Activated CD4-positive, alpha-beta T cell treated with anti-CD3 and anti-CD28 coated beads for 36 hours (primary cell): ENCODE results near the gene INPP5A. TPM values are rescaled to one million over a fixed set of nuclear protein-coding genes. Genes with fewer than 3 reads are reported as not detected.

Experiments used
- ATAC-seq: fragments of 200-7000 bp; cut with Tn5 transposase; one replicate; pipeline ENCODE4 v1.10.0; 2021; ENCODE audit warnings: mild to moderate bottlenecking, moderate library complexity
- CTCF ChIA-PET: fragments of 350-600 bp; sonication (Branson Sonifier 250); formaldehyde crosslinking; loops from one replicate; lab custom pipeline; 2021; ENCODE audit warnings: antibody characterized with exemption; lab: Charles Lee
- POLR2A ChIA-PET: fragments of 350-600 bp; sonication (Branson Sonifier 250); formaldehyde crosslinking; loops from one replicate; lab custom pipeline; 2021; ENCODE audit warnings: antibody characterized with exemption, inconsistent platforms; lab: Charles Lee
- DNase-seq: peaks from one replicate; pipeline ENCODE4 v3.0.0-alpha.2; 2020
- H3K27ac Mint-ChIP-seq: one replicate; pipeline ENCODE4 v1.8.0; 2021; ENCODE audit warnings: mixed read lengths
- H3K27me3 Mint-ChIP-seq: one replicate; pipeline ENCODE4 v1.8.0; 2021; ENCODE audit warnings: mixed read lengths
- H3K36me3 Mint-ChIP-seq: one replicate; pipeline ENCODE4 v1.8.0; 2021; ENCODE audit warnings: low read depth, mixed read lengths
- H3K4me1 Mint-ChIP-seq: one replicate; pipeline ENCODE4 v1.8.0; 2021; ENCODE audit warnings: mixed read lengths
- H3K4me3 Mint-ChIP-seq: one replicate; pipeline ENCODE4 v1.8.0; 2021; ENCODE audit warnings: mild to moderate bottlenecking, moderate library complexity, mixed read lengths
- H3K9me3 Mint-ChIP-seq: one replicate; pipeline ENCODE4 v1.8.0; 2021; ENCODE audit warnings: low read depth, mixed read lengths
- intact Hi-C, 2 experiments: fragments of 100-400 bp; cut with DNase I in 1 of 2; cut with micrococcal nuclease in 1 of 2; formaldehyde crosslinking; loops; one replicate each; pipeline versions ENCODE4 v1.14.2 to v1.15.1; 2022 to 2024; cut with DNase I, micrococcal nuclease
- total RNA-seq, 2 experiments: library from RNA; stranded (reverse); gene quantifications; one replicate each; pipeline ENCODE4 v1.2.3, GENCODE V29; 2021

INPP5A gene
- total RNA-seq, 2 experiments from 2014 or later, result 8.1 to 9.3 TPM

GRCh38 chr10:132541129-132541528 is 3.5 kb downstream of the INPP5A start:
- no peaks in the 10 kb centered on the region for H3K27me3 Mint-ChIP-seq
- DNase-seq (no peak), ATAC-seq (no peak)
- peak overlapping the region; percentile 87 for H3K4me3 Mint-ChIP-seq
- H3K27ac Mint-ChIP-seq, result peak overlapping the region; percentile 91
- intact Hi-C loops, result loop anchor here (2.0 to 10.0 kb wide), 3 partner anchors 32 to 424 kb away; no protein-coding TSS in a partner anchor
- ChIA-PET CTCF (interaction anchor here (0.7 to 1.3 kb wide), 2 partner anchors 10 to 23 kb away, joined by 3 read pairs; no protein-coding TSS in a partner anchor), POLR2A (interaction anchor here (0.5 kb wide), 1 partner anchor 21 kb away, joined by 3 read pairs; no protein-coding TSS in a partner anchor)
- peaks cover 4% of the 10 kb centered on the region for H3K36me3 Mint-ChIP-seq
- H3K9me3 Mint-ChIP-seq, result no peaks in the 10 kb centered on the region
- peaks cover 71% of the 10 kb centered on the region for H3K4me1 Mint-ChIP-seq

GRCh38 chr10:132541601-132542011 is 4.0 kb downstream of the INPP5A start:
- peak; percentile 62 for DNase-seq
- H3K27me3 Mint-ChIP-seq, result no peaks in the 10 kb centered on the region
- ATAC-seq, result no peak
- ChIA-PET CTCF (interaction anchor here (0.8 kb wide), 1 partner anchor 46 kb away, joined by 3 read pairs; no protein-coding TSS in a partner anchor), POLR2A (no interaction called here)
- no peaks in the 10 kb centered on the region for H3K9me3 Mint-ChIP-seq
- H3K4me3 Mint-ChIP-seq, result peak overlapping the region; percentile 60
- peaks cover 73% of the 10 kb centered on the region for H3K4me1 Mint-ChIP-seq
- peak overlapping the region; percentile 91 for H3K27ac Mint-ChIP-seq
- peaks cover 4% of the 10 kb centered on the region for H3K36me3 Mint-ChIP-seq
- intact Hi-C loops, result loop anchor here (2.0 to 10.0 kb wide), 3 partner anchors 31 to 423 kb away; no protein-coding TSS in a partner anchor

- H3K27ac Mint-ChIP-seq, result no peak overlapping the region
- H3K36me3 Mint-ChIP-seq, result peaks cover 4% of the 10 kb centered on the region
- CTCF ChIA-PET, result interaction anchor here (0.8 kb wide), 1 partner anchor 46 kb away, joined by 3 read pairs; no protein-coding TSS in a partner anchor
- no peaks in the 10 kb centered on the region for H3K9me3 Mint-ChIP-seq
- peak; percentile 8 for DNase-seq
- peaks cover 79% of the 10 kb centered on the region for H3K4me1 Mint-ChIP-seq
- POLR2A ChIA-PET, result no interaction called here
- H3K4me3 Mint-ChIP-seq, result no peak overlapping the region
- intact Hi-C loops, result loop anchor here (5.0 to 10.0 kb wide), 2 partner anchors 95 to 423 kb away; no protein-coding TSS in a partner anchor
- H3K27me3 Mint-ChIP-seq, result no peaks in the 10 kb centered on the region
- ATAC-seq, result no peak
These were observed 4.6 kb downstream of the INPP5A start for GRCh38 chr10:132542086-132542775.

- Mint-ChIP-seq H3K4me1 (peaks cover 85% of the 10 kb centered on the region), H3K27ac (no peak overlapping the region), H3K9me3 (no peaks in the 10 kb centered on the region), H3K27me3 (no peaks in the 10 kb centered on the region), H3K36me3 (peaks cover 4% of the 10 kb centered on the region), H3K4me3 (no peak overlapping the region)
- ChIA-PET POLR2A (no interaction called here), CTCF (interaction anchor here (0.7 kb wide), 1 partner anchor 104 kb away, joined by 4 read pairs; no protein-coding TSS in a partner anchor)
- ATAC-seq (no peak), DNase-seq (peak; percentile 3)
- intact Hi-C loops, result loop anchor here (5.0 to 10.0 kb wide), 2 partner anchors 94 to 422 kb away; no protein-coding TSS in a partner anchor
These were observed 5.2 kb downstream of the INPP5A start for GRCh38 chr10:132542819-132543218.

- ATAC-seq (no peak), DNase-seq (no peak)
- ChIA-PET CTCF (interaction anchor here (1.2 kb wide), 1 partner anchor 32 kb away, joined by 5 read pairs; no protein-coding TSS in a partner anchor), POLR2A (no interaction called here)
- intact Hi-C loops, result loop anchor here (5.0 to 10.0 kb wide), 2 partner anchors 93 to 421 kb away; no protein-coding TSS in a partner anchor
- Mint-ChIP-seq H3K27ac (peak overlapping the region; percentile 30), H3K4me3 (peak overlapping the region; percentile 52), H3K9me3 (no peaks in the 10 kb centered on the region), H3K27me3 (no peaks in the 10 kb centered on the region), H3K36me3 (peaks cover 4% of the 10 kb centered on the region), H3K4me1 (peaks cover 85% of the 10 kb centered on the region)
These were observed 6.5 kb downstream of the INPP5A start for GRCh38 chr10:132543916-132544743.

- ChIA-PET CTCF (interaction anchor here (1.2 kb wide), 1 partner anchor 31 kb away, joined by 5 read pairs; no protein-coding TSS in a partner anchor), POLR2A (interaction anchor here (0.6 kb wide), 1 partner anchor 256 kb away, joined by 3 read pairs; no protein-coding TSS in a partner anchor)
- DNase-seq (peak; percentile 33), ATAC-seq (no peak)
- Mint-ChIP-seq H3K27me3 (no peaks in the 10 kb centered on the region), H3K4me3 (peak overlapping the region; percentile 52), H3K9me3 (no peaks in the 10 kb centered on the region), H3K4me1 (peaks cover 83% of the 10 kb centered on the region), H3K27ac (peak overlapping the region; percentile 22), H3K36me3 (peaks cover 4% of the 10 kb centered on the region)
- intact Hi-C loops, result loop anchor here (5.0 to 10.0 kb wide), 2 partner anchors 92 to 420 kb away; no protein-coding TSS in a partner anchor
These were observed 7.4 kb downstream of the INPP5A start for GRCh38 chr10:132544744-132545658.

GRCh38 chr10:132545659-132546367 is 8.2 kb downstream of the INPP5A start:
- ATAC-seq (no peak), DNase-seq (no peak)
- intact Hi-C loops, result loop anchor here in 1 of 2 experiments (10.0 kb wide), 1 partner anchor 419 kb away; no protein-coding TSS in a partner anchor
- POLR2A ChIA-PET, result interaction anchor here (0.6 kb wide), 1 partner anchor 257 kb away, joined by 3 read pairs; no protein-coding TSS in a partner anchor
- Mint-ChIP-seq H3K4me1 (peaks cover 82% of the 10 kb centered on the region), H3K27me3 (no peaks in the 10 kb centered on the region), H3K9me3 (no peaks in the 10 kb centered on the region), H3K27ac (no peak overlapping the region), H3K36me3 (peaks cover 4% of the 10 kb centered on the region), H3K4me3 (no peak overlapping the region)
- CTCF ChIA-PET, result no interaction called here

- POLR2A ChIA-PET, result no interaction called here
- no peak overlapping the region for H3K27ac Mint-ChIP-seq
- no peaks in the 10 kb centered on the region for H3K27me3 Mint-ChIP-seq
- ATAC-seq (no peak), DNase-seq (no peak)
- CTCF ChIA-PET, result interaction anchor here (0.8 kb wide), 1 partner anchor 91 kb away, joined by 3 read pairs; no protein-coding TSS in a partner anchor
- H3K4me1 Mint-ChIP-seq, result peaks cover 82% of the 10 kb centered on the region
- H3K9me3 Mint-ChIP-seq, result no peaks in the 10 kb centered on the region
- intact Hi-C loops, result loop anchor here in 1 of 2 experiments (10.0 kb wide), 1 partner anchor 418 kb away; no protein-coding TSS in a partner anchor
- no peak overlapping the region for H3K4me3 Mint-ChIP-seq
- H3K36me3 Mint-ChIP-seq, result no peaks in the 10 kb centered on the region
These were observed 9.2 kb downstream of the INPP5A start for GRCh38 chr10:132546567-132547420.

GRCh38 chr10:132547421-132547861 is 9.9 kb downstream of the INPP5A start:
- intact Hi-C loops, result loop anchor here in 1 of 2 experiments (10.0 kb wide), 1 partner anchor 417 kb away; no protein-coding TSS in a partner anchor
- Mint-ChIP-seq H3K27ac (no peak overlapping the region), H3K36me3 (no peaks in the 10 kb centered on the region), H3K9me3 (no peaks in the 10 kb centered on the region), H3K27me3 (no peaks in the 10 kb centered on the region), H3K4me1 (peaks cover 79% of the 10 kb centered on the region), H3K4me3 (no peak overlapping the region)
- DNase-seq (peak; percentile 74), ATAC-seq (peak; percentile 55)
- POLR2A ChIA-PET, result interaction anchor here (0.6 kb wide), 1 partner anchor 23 kb away, joined by 3 read pairs; no protein-coding TSS in a partner anchor
- CTCF ChIA-PET, result interaction anchor here (0.8 kb wide), 1 partner anchor 92 kb away, joined by 3 read pairs; no protein-coding TSS in a partner anchor
